Glutamatergic neuron (in vitro differentiated cells): ENCODE results near the gene MAGEB17. TPM values are rescaled to one million over a fixed set of nuclear protein-coding genes. Genes with fewer than 3 reads are reported as not detected.

Experiments used
- DNase-seq: peaks from one replicate; pipeline ENCODE4 v3.0.0; 2022
- H3K27ac Mint-ChIP-seq: one replicate; pipeline ENCODE4 v1.8.0; 2020; ENCODE audit warnings: mild to moderate bottlenecking, mixed read lengths, inconsistent platforms; ENCODE audit not compliant: unreplicated experiment
- H3K27me3 Mint-ChIP-seq: one replicate; pipeline ENCODE4 v1.8.0; 2020; ENCODE audit warnings: mild to moderate bottlenecking, moderate library complexity, mixed read lengths, inconsistent platforms; ENCODE audit not compliant: unreplicated experiment
- H3K36me3 Mint-ChIP-seq: one replicate; pipeline ENCODE4 v1.8.0; 2020; ENCODE audit warnings: mild to moderate bottlenecking, mixed read lengths, inconsistent platforms; ENCODE audit not compliant: unreplicated experiment
- H3K4me1 Mint-ChIP-seq: one replicate; pipeline ENCODE4 v1.8.0; 2020; ENCODE audit warnings: mild to moderate bottlenecking, low read depth, mixed read lengths, inconsistent platforms; ENCODE audit not compliant: unreplicated experiment
- H3K4me3 Mint-ChIP-seq: one replicate; pipeline ENCODE4 v1.8.0; 2020; ENCODE audit warnings: mild to moderate bottlenecking, mixed read lengths, inconsistent platforms; ENCODE audit not compliant: unreplicated experiment
- H3K9me3 Mint-ChIP-seq: one replicate; pipeline ENCODE4 v1.8.0; 2020; ENCODE audit warnings: mild to moderate bottlenecking, moderate library complexity, mixed read lengths, inconsistent platforms; ENCODE audit not compliant: unreplicated experiment
- total RNA-seq: library from RNA; stranded (reverse); fragmentation: NEBNext Ultra II Directional; extraction: Animal tissue kit (Norgen Biotek cat#: 25700); gene quantifications from one replicate; pipeline ENCODE4 v1.2.1, GENCODE V29; 2021; ENCODE audit not compliant: unreplicated experiment
- TF ChIP-seq, protein P1 (sequence below): fragments of 200-600 bp; sonication (generic); IDR thresholded peaks from one replicate; pipeline ENCODE4 v1.5.0; 2021; ENCODE audit not compliant: partially characterized antibody, unreplicated experiment

The MAGEB17 gene
- total RNA-seq, 1 donor from 2014 or later: not detected

- Mint-ChIP-seq H3K4me1 (no peaks in the 10 kb centered on the region), H3K4me3 (no peak overlapping the region), H3K9me3 (no peaks in the 10 kb centered on the region), H3K27ac (no peak overlapping the region), H3K27me3 (no peaks in the 10 kb centered on the region), H3K36me3 (no peaks in the 10 kb centered on the region)
- TF ChIP-seq, protein P1, sequence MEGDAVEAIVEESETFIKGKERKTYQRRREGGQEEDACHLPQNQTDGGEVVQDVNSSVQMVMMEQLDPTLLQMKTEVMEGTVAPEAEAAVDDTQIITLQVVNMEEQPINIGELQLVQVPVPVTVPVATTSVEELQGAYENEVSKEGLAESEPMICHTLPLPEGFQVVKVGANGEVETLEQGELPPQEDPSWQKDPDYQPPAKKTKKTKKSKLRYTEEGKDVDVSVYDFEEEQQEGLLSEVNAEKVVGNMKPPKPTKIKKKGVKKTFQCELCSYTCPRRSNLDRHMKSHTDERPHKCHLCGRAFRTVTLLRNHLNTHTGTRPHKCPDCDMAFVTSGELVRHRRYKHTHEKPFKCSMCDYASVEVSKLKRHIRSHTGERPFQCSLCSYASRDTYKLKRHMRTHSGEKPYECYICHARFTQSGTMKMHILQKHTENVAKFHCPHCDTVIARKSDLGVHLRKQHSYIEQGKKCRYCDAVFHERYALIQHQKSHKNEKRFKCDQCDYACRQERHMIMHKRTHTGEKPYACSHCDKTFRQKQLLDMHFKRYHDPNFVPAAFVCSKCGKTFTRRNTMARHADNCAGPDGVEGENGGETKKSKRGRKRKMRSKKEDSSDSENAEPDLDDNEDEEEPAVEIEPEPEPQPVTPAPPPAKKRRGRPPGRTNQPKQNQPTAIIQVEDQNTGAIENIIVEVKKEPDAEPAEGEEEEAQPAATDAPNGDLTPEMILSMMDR: no peak
- DNase-seq: no peak
Observed at GRCh38 chrX:16202943-16203342, 35.7 kb downstream of the MAGEB17 start.

- no peaks in the 10 kb centered on the region for H3K27me3 Mint-ChIP-seq
- H3K4me1 Mint-ChIP-seq: no peaks in the 10 kb centered on the region
- no peak overlapping the region for H3K27ac Mint-ChIP-seq
- H3K4me3 Mint-ChIP-seq: no peak overlapping the region
- H3K9me3 Mint-ChIP-seq: no peaks in the 10 kb centered on the region
- no peaks in the 10 kb centered on the region for H3K36me3 Mint-ChIP-seq
- TF ChIP-seq, protein P1: no peak
- no peak for DNase-seq
Observed at GRCh38 chrX:16204538-16204937, 37.3 kb downstream of the MAGEB17 start.

GRCh38 chrX:16205840-16206239 is 38.6 kb downstream of the MAGEB17 start:
- no peak for DNase-seq
- TF ChIP-seq, protein P1: no peak
- Mint-ChIP-seq H3K27me3 (no peaks in the 10 kb centered on the region), H3K4me3 (no peak overlapping the region), H3K4me1 (no peaks in the 10 kb centered on the region), H3K36me3 (no peaks in the 10 kb centered on the region), H3K27ac (no peak overlapping the region), H3K9me3 (no peaks in the 10 kb centered on the region)

- Mint-ChIP-seq H3K27ac (no peak overlapping the region), H3K4me1 (no peaks in the 10 kb centered on the region), H3K9me3 (no peaks in the 10 kb centered on the region), H3K36me3 (no peaks in the 10 kb centered on the region), H3K4me3 (no peak overlapping the region), H3K27me3 (no peaks in the 10 kb centered on the region)
- no peak for DNase-seq
- TF ChIP-seq, protein P1: no peak
Observed at GRCh38 chrX:16207634-16208033, 40.4 kb downstream of the MAGEB17 start.

- peaks cover 2% of the 10 kb centered on the region for H3K9me3 Mint-ChIP-seq
- H3K4me1 Mint-ChIP-seq: no peaks in the 10 kb centered on the region
- no peak overlapping the region for H3K27ac Mint-ChIP-seq
- no peaks in the 10 kb centered on the region for H3K36me3 Mint-ChIP-seq
- H3K27me3 Mint-ChIP-seq: no peaks in the 10 kb centered on the region
- TF ChIP-seq, protein P1: no peak
- no peak overlapping the region for H3K4me3 Mint-ChIP-seq
- no peak for DNase-seq
Observed at GRCh38 chrX:16208601-16209000, 41.3 kb downstream of the MAGEB17 start.
